IMR-90 (cell line): ENCODE results near the gene TBCK. TPM values are rescaled to one million over a fixed set of nuclear protein-coding genes. Genes with fewer than 3 reads are reported as not detected.

Experiments used
- ATAC-seq: fragments of 200-7000 bp; cut with Tn5 transposase; 2 replicates; pipeline ENCODE4 v1.9.1; 2020; ENCODE audit warnings: low read depth, mild to moderate bottlenecking, moderate library complexity
- BruUV-seq: library from RNA; stranded (reverse); fragments of 400-500 nt; replicated peaks from 2 replicates; lab custom pipeline; 2021; lab: Mats Ljungman, UMichigan
- CTCF ChIA-PET: fragments of 300-600 bp; formaldehyde crosslinking; extraction: SDS; loops from one replicate; lab custom pipeline; 2021; ENCODE audit warnings: antibody characterized with exemption; lab: Yijun Ruan, JAX
- POLR2A ChIA-PET: fragments of 300-600 bp; sonication (Branson Sonifier 250); formaldehyde crosslinking; loops from one replicate; lab custom pipeline; 2022; ENCODE audit warnings: antibody characterized with exemption; ENCODE audit not compliant: unreplicated experiment; lab: Charles Lee
- DNase-seq: peaks from one replicate; pipeline ENCODE4 v3.0.0; 2013
- H2AFZ ChIP-seq: replicated peaks from 2 replicates; pipeline ENCODE3; 2013; ENCODE audit warnings: low read length, mild to moderate bottlenecking; ENCODE audit not compliant: poor library complexity
- H2AK5ac ChIP-seq: 2 replicates; pipeline ENCODE4 v1.6.1; 2013; ENCODE audit warnings: low read depth, low read length, inconsistent platforms
- H2AK9ac ChIP-seq: replicated peaks from 2 replicates; pipeline ENCODE3; 2013; ENCODE audit warnings: mild to moderate bottlenecking, low read depth, low read length, moderate library complexity; ENCODE audit not compliant: poor library complexity
- H2BK120ac ChIP-seq: 2 replicates; pipeline ENCODE4 v1.6.1; 2013; ENCODE audit warnings: low read depth, low read length, inconsistent platforms
- H2BK15ac ChIP-seq: 3 replicates; pipeline ENCODE4 v1.6.1; 2013; ENCODE audit warnings: low read depth, low read length, inconsistent platforms
- H2BK20ac ChIP-seq: 2 replicates; pipeline ENCODE4 v1.6.1; 2013; ENCODE audit warnings: low read depth, mild to moderate bottlenecking, inconsistent platforms, low read length, moderate library complexity
- H2BK5ac ChIP-seq: 2 replicates; pipeline ENCODE4 v1.6.1; 2013; ENCODE audit warnings: mild to moderate bottlenecking, low read depth, low read length, inconsistent platforms; ENCODE audit not compliant: poor library complexity, severe bottlenecking
- H3K14ac ChIP-seq: replicated peaks from 2 replicates; pipeline ENCODE4 v1.6.1; 2013; ENCODE audit warnings: low read depth, low read length, inconsistent platforms
- H3K18ac ChIP-seq: 2 replicates; pipeline ENCODE4 v1.6.1; 2013; ENCODE audit warnings: low read depth, low read length, control low read depth
- H3K23ac ChIP-seq: 2 replicates; pipeline ENCODE4 v1.6.1; 2013; ENCODE audit warnings: low read depth, low read length, inconsistent platforms
- H3K27ac ChIP-seq: 2 replicates; pipeline ENCODE4 v1.5.1; 2013; ENCODE audit warnings: mild to moderate bottlenecking, control low read depth, low read length; ENCODE audit not compliant: insufficient read depth
- H3K27me3 ChIP-seq: 2 replicates; pipeline ENCODE4 v1.6.1; 2013; ENCODE audit warnings: low read length; ENCODE audit not compliant: control insufficient read depth, insufficient read depth
- H3K36me3 ChIP-seq: 2 replicates; pipeline ENCODE4 v1.6.1; 2013; ENCODE audit warnings: low read length, mixed read lengths; ENCODE audit not compliant: control insufficient read depth, insufficient read depth
- H3K4ac ChIP-seq: 2 replicates; pipeline ENCODE4 v1.6.1; 2013; ENCODE audit warnings: low read depth, low read length, inconsistent platforms
- H3K4me1 ChIP-seq: 2 replicates; pipeline ENCODE4 v1.6.1; 2013; ENCODE audit warnings: low read length, mixed read lengths; ENCODE audit not compliant: control insufficient read depth, insufficient read depth
- H3K4me2 ChIP-seq: 2 replicates; pipeline ENCODE4 v1.6.1; 2013; ENCODE audit warnings: low read depth, mild to moderate bottlenecking, control low read depth, low read length, moderate library complexity
- H3K4me3 ChIP-seq: 2 replicates; pipeline ENCODE4 v1.5.1; 2013; ENCODE audit warnings: low read depth, mild to moderate bottlenecking, control low read depth, low read length, moderate library complexity; ENCODE audit not compliant: insufficient read depth
- H3K56ac ChIP-seq: 2 replicates; pipeline ENCODE4 v1.6.1; 2013; ENCODE audit warnings: low read length, inconsistent platforms; ENCODE audit not compliant: insufficient read depth; ENCODE audit errors: extremely low read depth
- H3K79me1 ChIP-seq, 2 experiments: 2 replicates each; pipeline ENCODE4 v1.6.1; 2013; ENCODE audit warnings: low read length in 2 of 2, inconsistent platforms in 1 of 2, low read depth in 1 of 2
- H3K9ac ChIP-seq: 2 replicates; pipeline ENCODE4 v1.6.1; 2013; ENCODE audit warnings: low read depth, low read length, control low read depth
- H3K9me1 ChIP-seq: 2 replicates; pipeline ENCODE4 v1.6.1; 2013; ENCODE audit warnings: low read length, inconsistent platforms; ENCODE audit not compliant: insufficient read depth
- H3K9me3 ChIP-seq: 2 replicates; pipeline ENCODE4 v1.6.1; 2013; ENCODE audit warnings: low read length; ENCODE audit not compliant: control insufficient read depth, insufficient read depth
- H4K20me1 ChIP-seq: 2 replicates; pipeline ENCODE4 v1.6.1; 2013; ENCODE audit warnings: low read length, inconsistent platforms; ENCODE audit not compliant: insufficient read depth
- H4K5ac ChIP-seq: 2 replicates; pipeline ENCODE4 v1.6.1; 2013; ENCODE audit warnings: mild to moderate bottlenecking, low read depth, low read length, control low read depth
- H4K8ac ChIP-seq, 2 experiments: 2 replicates each; pipeline ENCODE4 v1.6.1; 2013; ENCODE audit warnings: low read depth in 2 of 2, low read length in 2 of 2, control low read depth in 1 of 2, inconsistent platforms in 1 of 2
- H4K91ac ChIP-seq: 2 replicates; pipeline ENCODE4 v1.6.1; 2013; ENCODE audit warnings: low read depth, low read length, inconsistent platforms; ENCODE audit not compliant: insufficient read depth
- FOS ChIP-seq: fragments of 150-350 bp; IDR thresholded peaks from 2 replicates; pipeline ENCODE4 v1.6.1; 2016; ENCODE audit warnings: low read depth, low read length
- MAFK ChIP-seq: IDR thresholded peaks from 2 replicates; pipeline ENCODE4 v1.6.1; 2012; ENCODE audit warnings: low read depth, low read length, improper control_type of control experiment
- NFE2L2 ChIP-seq: fragments of 150-350 bp; IDR thresholded peaks from 2 replicates; pipeline ENCODE4 v1.6.1; 2016; ENCODE audit warnings: low read depth, mild to moderate bottlenecking, low read length
- POLR2A ChIP-seq: IDR thresholded peaks from 2 replicates; pipeline ENCODE4 v1.6.1; 2012; ENCODE audit warnings: mild to moderate bottlenecking, low read depth, low read length
- RCOR1 ChIP-seq: IDR thresholded peaks from 2 replicates; pipeline ENCODE4 v1.6.1; 2012; ENCODE audit warnings: mild to moderate bottlenecking, low read length, improper control_type of control experiment; ENCODE audit not compliant: insufficient replicate concordance
- SMC3 ChIP-seq: fragments of 150-350 bp; IDR thresholded peaks from 2 replicates; pipeline ENCODE4 v1.6.1; 2016; ENCODE audit warnings: low read depth, mild to moderate bottlenecking, antibody characterized with exemption, low read length, moderate library complexity
- dilution Hi-C: fragments of 300-500 bp; cut with HindIII; formaldehyde crosslinking; loops from one replicate; pipeline ENCODE4 v1.14.3; 2018; ENCODE audit warnings: low sequenced_read_pairs; ENCODE audit not compliant: unreplicated experiment
- in situ Hi-C: fragments of 300-500 bp; cut with MboI; formaldehyde crosslinking; loops from 3 replicates; pipeline ENCODE4 v1.14.3; 2019; ENCODE audit warnings: low sequenced_read_pairs, inconsistent platforms, mixed read lengths
- intact Hi-C: fragments of 100-400 bp; cut with micrococcal nuclease; formaldehyde crosslinking; loops from 2 replicates; pipeline ENCODE4 v1.10.0; 2022
- polyA plus RNA-seq, 3 experiments: library from polyadenylated mRNA; depleted of rRNA; stranded (reverse); fragments of >200 nt; gene quantifications; 2 replicates each; pipeline ENCODE4 v1.2.3, GENCODE V29; 2012; ENCODE audit warnings: low replicate concordance in 1 of 3
- total RNA-seq: library from RNA; depleted of rRNA; stranded (reverse); fragments of >200 nt; gene quantifications from 2 replicates; pipeline ENCODE4 v1.2.3, GENCODE V29; 2012
- TF ChIP-seq, protein P1 (sequence below): fragments of 150-350 bp; IDR thresholded peaks from 2 replicates; pipeline ENCODE4 v1.6.1; 2017; ENCODE audit warnings: mild to moderate bottlenecking, antibody characterized with exemption, low read length, low read depth

The TBCK gene
- total and polyA plus RNA-seq, 2 of the 4 experiments (the other 2 are of a cell fraction): 10.7 to 29.9 TPM

DNA sequence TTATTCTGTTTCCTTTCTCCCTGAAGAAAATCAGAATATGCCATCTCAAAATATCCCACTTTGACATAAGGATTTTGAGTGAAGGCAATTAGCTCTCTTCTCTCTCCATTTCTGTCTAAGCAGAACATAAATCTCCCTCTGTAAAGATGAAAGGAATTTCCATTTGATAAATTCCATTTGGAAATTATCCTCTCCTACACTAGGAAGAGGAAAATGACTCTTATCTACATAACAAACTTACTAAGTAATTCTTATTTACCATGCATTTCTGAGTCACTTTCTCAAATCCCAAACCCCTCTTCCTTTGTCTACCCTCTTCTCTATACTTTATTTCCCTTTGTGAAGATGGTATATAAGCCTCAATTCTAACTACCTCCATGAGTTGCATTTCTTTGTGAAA lies 11.4 kb downstream of the TBCK start:
- no peak for ATAC-seq
- ChIA-PET POLR2A (interaction anchor here (0.6 kb wide), 1 partner anchor 64 kb away, joined by 4 read pairs; the partner anchor contains the start of gene GIMD1), CTCF (no interaction called here)
- H3K9me3 ChIP-seq: no peaks in the 10 kb centered on the region
- no peak overlapping the region for H2AK9ac ChIP-seq
- TF ChIP-seq RCOR1 (no peak), FOS (no peak), SMC3 (no peak), POLR2A (no peak), NFE2L2 (no peak), MAFK (no peak)
- TF ChIP-seq, protein P1, sequence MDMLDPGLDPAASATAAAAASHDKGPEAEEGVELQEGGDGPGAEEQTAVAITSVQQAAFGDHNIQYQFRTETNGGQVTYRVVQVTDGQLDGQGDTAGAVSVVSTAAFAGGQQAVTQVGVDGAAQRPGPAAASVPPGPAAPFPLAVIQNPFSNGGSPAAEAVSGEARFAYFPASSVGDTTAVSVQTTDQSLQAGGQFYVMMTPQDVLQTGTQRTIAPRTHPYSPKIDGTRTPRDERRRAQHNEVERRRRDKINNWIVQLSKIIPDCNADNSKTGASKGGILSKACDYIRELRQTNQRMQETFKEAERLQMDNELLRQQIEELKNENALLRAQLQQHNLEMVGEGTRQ: no peak
- no TSS peak for BruUV-seq
- H3K4ac ChIP-seq: no peak overlapping the region
- H4K91ac ChIP-seq: no peak overlapping the region
- H3K79me1 ChIP-seq: peaks cover 7 to 21% of the 10 kb centered on the region in 2 experiments
- H4K5ac ChIP-seq: no peak overlapping the region
- intact Hi-C loops: no loop called here
- no peak overlapping the region for H2BK20ac ChIP-seq
- no peak overlapping the region for H3K56ac ChIP-seq
- no peak overlapping the region for H2AK5ac ChIP-seq
- no peaks in the 10 kb centered on the region for H3K27me3 ChIP-seq
- H3K18ac ChIP-seq: no peak overlapping the region
- H2AFZ ChIP-seq: no peak overlapping the region
- no peak overlapping the region for H3K27ac ChIP-seq
- no peaks in the 10 kb centered on the region for H3K9me1 ChIP-seq
- dilution Hi-C loops: no loop called here
- no peak overlapping the region for H2BK120ac ChIP-seq
- H3K9ac ChIP-seq: no peak overlapping the region
- in situ Hi-C loops: no loop called here
- H3K4me3 ChIP-seq: no peak overlapping the region
- H4K20me1 ChIP-seq: no peaks in the 10 kb centered on the region
- H3K14ac ChIP-seq: no peak overlapping the region
- H4K8ac ChIP-seq: no peak overlapping the region
- H2BK5ac ChIP-seq: no peak overlapping the region
- no peak for DNase-seq
- peaks cover 1% of the 10 kb centered on the region; the same call in 1 of the 2 replicates for H3K36me3 ChIP-seq
- no peak overlapping the region for H2BK15ac ChIP-seq
- peaks cover 2% of the 10 kb centered on the region; the same call in 1 of the 2 replicates for H3K4me1 ChIP-seq
- no peak overlapping the region for H3K23ac ChIP-seq
- H3K4me2 ChIP-seq: no peak overlapping the region
